PC-3 (cell line): ENCODE measurements around the gene RAB31. TPM values are rescaled to one million over a fixed set of nuclear protein-coding genes. Genes with fewer than 3 reads are reported as not detected.

Experiments used
- ATAC-seq: fragments of 200-7000 bp; cut with Tn5 transposase; 2 replicates; pipeline ENCODE4 v1.9.1; 2020; ENCODE audit warnings: mild to moderate bottlenecking, moderate library complexity
- BruUV-seq: library from RNA; stranded (reverse); fragments of 400-500 nt; replicated peaks from 2 replicates; lab custom pipeline; 2021; lab: Mats Ljungman, UMichigan
- CTCF ChIA-PET: fragments of 300-600 bp; sonication (Branson Sonifier 250); formaldehyde crosslinking; loops from one replicate; lab custom pipeline; 2022; ENCODE audit warnings: antibody characterized with exemption; lab: Charles Lee
- POLR2A ChIA-PET: fragments of 300-600 bp; sonication (Branson Sonifier 250); formaldehyde crosslinking; loops from one replicate; lab custom pipeline; 2022; ENCODE audit warnings: antibody characterized with exemption; ENCODE audit not compliant: unreplicated experiment; lab: Charles Lee
- DNase-seq: peaks from one replicate; pipeline ENCODE4 v3.0.0-alpha.2; 2015
- H2AFZ ChIP-seq: fragments of 300-600 bp; sonication (generic); 2 replicates; pipeline ENCODE4 v1.6.0; 2016; ENCODE audit warnings: antibody characterized with exemption, low read length
- H3F3A ChIP-seq: fragments of 300-600 bp; sonication (generic); one replicate; pipeline ENCODE4 v1.6.0; 2017; ENCODE audit warnings: antibody characterized with exemption, low read length, control low read depth, mild to moderate bottlenecking; ENCODE audit not compliant: unreplicated experiment
- H3K27ac ChIP-seq: fragments of 300-600 bp; sonication (generic); 2 replicates; pipeline ENCODE4 v1.5.1; 2016; ENCODE audit warnings: mild to moderate bottlenecking, low read length
- H3K27me3 ChIP-seq: fragments of 300-600 bp; sonication (generic); 2 replicates; pipeline ENCODE4 v1.6.1; 2016; ENCODE audit warnings: low read length, mixed read lengths
- H3K36me3 ChIP-seq: fragments of 300-600 bp; sonication (generic); 2 replicates; pipeline ENCODE4 v1.6.1; 2016; ENCODE audit warnings: low read depth, mixed run types, low read length, mixed read lengths
- H3K4me1 ChIP-seq: fragments of 300-600 bp; sonication (generic); 2 replicates; pipeline ENCODE4 v1.5.1; 2016; ENCODE audit warnings: low read length; ENCODE audit not compliant: insufficient read depth
- H3K4me2 ChIP-seq: fragments of 300-600 bp; sonication (generic); 2 replicates; pipeline ENCODE4 v1.6.0; 2016; ENCODE audit warnings: low read length
- H3K4me3 ChIP-seq: fragments of 300-600 bp; sonication (generic); 2 replicates; pipeline ENCODE4 v1.5.1; 2016; ENCODE audit warnings: mild to moderate bottlenecking, low read length, mixed read lengths
- H3K79me2 ChIP-seq: fragments of 300-600 bp; sonication (generic); 2 replicates; pipeline ENCODE4 v1.6.1; 2017; ENCODE audit warnings: low read length, mixed read lengths
- H3K9ac ChIP-seq: fragments of 300-600 bp; sonication (generic); 2 replicates; pipeline ENCODE4 v1.6.0; 2016; ENCODE audit warnings: mild to moderate bottlenecking, low read length
- H3K9me2 ChIP-seq: fragments of 300-600 bp; sonication (generic); replicated peaks from 2 replicates; pipeline ENCODE4 v1.6.1; 2016; ENCODE audit warnings: mixed run types, low read length, mixed read lengths
- H3K9me3 ChIP-seq: fragments of 300-600 bp; sonication (generic); 2 replicates; pipeline ENCODE4 v1.6.1; 2016; ENCODE audit warnings: low read length, mixed read lengths
- H4K20me1 ChIP-seq: fragments of 300-600 bp; sonication (generic); 2 replicates; pipeline ENCODE4 v1.6.1; 2016; ENCODE audit warnings: low read length, mixed read lengths
- CTCF ChIP-seq: fragments of 300-600 bp; sonication (generic); conservative IDR thresholded peaks from 2 replicates; pipeline ENCODE4 v1.5.1; 2017; ENCODE audit warnings: antibody characterized with exemption, low read depth, mild to moderate bottlenecking, low read length
- EZH2 ChIP-seq: fragments of 300-600 bp; sonication (generic); IDR thresholded peaks from one replicate; pipeline ENCODE4 v1.6.1; 2017; ENCODE audit warnings: antibody characterized with exemption, mild to moderate bottlenecking, low read length; ENCODE audit not compliant: unreplicated experiment
- EZH2phosphoT487 ChIP-seq: fragments of 300-600 bp; sonication (generic); IDR thresholded peaks from 2 replicates; pipeline ENCODE4 v1.6.1; 2018; ENCODE audit warnings: mild to moderate bottlenecking, antibody characterized with exemption, low read length, borderline replicate concordance
- intact Hi-C: fragments of 100-400 bp; cut with micrococcal nuclease; formaldehyde crosslinking; loops from 2 replicates; pipeline ENCODE4 v1.9.0; 2023
- total RNA-seq: library from RNA; depleted of rRNA; stranded (reverse); fragments of >200 nt; gene quantifications from 2 replicates; pipeline ENCODE4 v1.2.3, GENCODE V29; 2014

Gene RAB31
- total RNA-seq, 1 experiment from 2014 or later = 3.8 TPM

- peak overlapping the region; percentile 31; the same call in 1 of the 2 replicates for H3K4me3 ChIP-seq
- intact Hi-C loops = no loop called here
- ChIA-PET CTCF (no interaction called here), POLR2A (no interaction called here)
- BruUV-seq = no TSS peak
- H2AFZ ChIP-seq = peak overlapping the region; percentile 74
- no peaks in the 10 kb centered on the region for H3K9me3 ChIP-seq
- peak overlapping the region; percentile 73 for H3K4me2 ChIP-seq
- no peaks in the 10 kb centered on the region for H3K4me1 ChIP-seq
- no peak overlapping the region for H3K9ac ChIP-seq
- TF ChIP-seq EZH2phosphoT487 = no peak
- TF ChIP-seq CTCF = no peak
- no peak for TF ChIP-seq EZH2
- no peak overlapping the region for H3K27ac ChIP-seq
- no peaks in the 10 kb centered on the region for H3K79me2 ChIP-seq
- no peaks in the 10 kb centered on the region for H3K27me3 ChIP-seq
- no peaks in the 10 kb centered on the region for H3F3A ChIP-seq
- H4K20me1 ChIP-seq = no peaks in the 10 kb centered on the region
- H3K36me3 ChIP-seq = no peaks in the 10 kb centered on the region
- ATAC-seq (peak; percentile 70), DNase-seq (peak; percentile 24)
- no peaks in the 10 kb centered on the region for H3K9me2 ChIP-seq
These were observed 88.9 kb downstream of the RAB31 start for GRCh38 chr18:9796935-9797549.

- CTCF ChIA-PET = no interaction called here
- no peaks in the 10 kb centered on the region for H4K20me1 ChIP-seq
These were observed 94.3 kb downstream of the RAB31 start for GRCh38 chr18:9802175-9803062.

More at GRCh38 chr18:9802175-9803062, 94.3 kb downstream of the RAB31 start:
- intact Hi-C loops = no loop called here
- Histone ChIP-seq H3K4me3 (no peak overlapping the region), H3K36me3 (no peaks in the 10 kb centered on the region), H2AFZ (no peak overlapping the region), H3K4me1 (no peaks in the 10 kb centered on the region; the same call in 1 of the 2 replicates), H3K79me2 (no peaks in the 10 kb centered on the region), H3K9me2 (no peaks in the 10 kb centered on the region), H3K4me2 (no peak overlapping the region), H3F3A (no peaks in the 10 kb centered on the region), H3K9ac (no peak overlapping the region), H3K9me3 (no peaks in the 10 kb centered on the region), H3K27ac (no peak overlapping the region), H3K27me3 (no peaks in the 10 kb centered on the region)
- no TSS peak for BruUV-seq
- ATAC-seq (no peak), DNase-seq (no peak)
- POLR2A ChIA-PET = interaction anchor here (0.7 kb wide), 1 partner anchor 111 kb away, joined by 4 read pairs; the partner anchor contains the start of gene VAPA
- no peak for TF ChIP-seq EZH2
- TF ChIP-seq EZH2phosphoT487 = no peak
- no peak for TF ChIP-seq CTCF
